Caco-2 (cell line): Measurements from ENCODE around the gene SVOPL. TPM values are rescaled to one million over a fixed set of nuclear protein-coding genes. Genes with fewer than 3 reads are reported as not detected.

Source experiments
- BruUV-seq: library from RNA; stranded (reverse); fragments of 400-500 nt; replicated peaks from 2 replicates; lab custom pipeline; 2021; lab: Mats Ljungman, UMichigan
- CTCF ChIA-PET: fragments of 300-600 bp; sonication (Branson Sonifier 250); formaldehyde crosslinking; loops from one replicate; lab custom pipeline; 2022; ENCODE audit warnings: antibody characterized with exemption; lab: Charles Lee
- POLR2A ChIA-PET: fragments of 300-600 bp; sonication (Branson Sonifier 250); formaldehyde crosslinking; loops from one replicate; lab custom pipeline; 2022; ENCODE audit warnings: antibody characterized with exemption; lab: Charles Lee
- DNase-seq, 2 experiments: peaks; one replicate each; pipeline versions ENCODE4 v3.0.0 to v3.0.0-alpha.2; 2020 to 2022
- H3K27me3 ChIP-seq: replicated peaks from 2 replicates; pipeline ENCODE4 v1.6.0; 2011; ENCODE audit warnings: low read length; ENCODE audit not compliant: control insufficient read depth, insufficient read depth
- H3K36me3 ChIP-seq: 2 replicates; pipeline ENCODE4 v1.5.1; 2011; ENCODE audit warnings: low read length; ENCODE audit not compliant: control insufficient read depth, insufficient read depth
- H3K4me1 ChIP-seq: fragments of 250-450 bp; sonication (Bioruptor Pico); 2 replicates; pipeline ENCODE4 v1.5.1; 2020; ENCODE audit warnings: mild to moderate bottlenecking
- H3K4me3 ChIP-seq: 2 replicates; pipeline ENCODE4 v1.5.1; 2011; ENCODE audit warnings: low read depth, mild to moderate bottlenecking, control low read depth, low read length
- H3K9me3 ChIP-seq: fragments of 250-450 bp; sonication (Bioruptor Pico); 2 replicates; pipeline ENCODE4 v1.5.1; 2020; ENCODE audit warnings: mild to moderate bottlenecking, moderate library complexity
- H3K27ac Mint-ChIP-seq: one replicate; pipeline ENCODE4 v1.8.0; 2022; ENCODE audit warnings: mixed read lengths; ENCODE audit not compliant: unreplicated experiment
- H3K27me3 Mint-ChIP-seq: one replicate; pipeline ENCODE4 v1.8.0; 2022; ENCODE audit warnings: mixed read lengths; ENCODE audit not compliant: insufficient read depth, unreplicated experiment
- H3K36me3 Mint-ChIP-seq: one replicate; pipeline ENCODE4 v1.8.0; 2022; ENCODE audit warnings: mild to moderate bottlenecking, mixed read lengths; ENCODE audit not compliant: insufficient read depth, unreplicated experiment
- H3K4me1 Mint-ChIP-seq: one replicate; pipeline ENCODE4 v1.8.0; 2022; ENCODE audit warnings: low read depth, mixed read lengths; ENCODE audit not compliant: unreplicated experiment
- H3K4me3 Mint-ChIP-seq: one replicate; pipeline ENCODE4 v1.8.0; 2022; ENCODE audit warnings: mild to moderate bottlenecking, moderate library complexity, mixed read lengths; ENCODE audit not compliant: unreplicated experiment
- H3K9me3 Mint-ChIP-seq: one replicate; pipeline ENCODE4 v1.8.0; 2022; ENCODE audit warnings: mixed read lengths; ENCODE audit not compliant: unreplicated experiment
- intact Hi-C: fragments of 100-400 bp; cut with micrococcal nuclease; formaldehyde crosslinking; loops from one replicate; pipeline ENCODE4 v1.10.0; 2022; ENCODE audit not compliant: unreplicated experiment
- total RNA-seq: library from RNA; stranded (reverse); gene quantifications from 2 replicates; pipeline ENCODE4 v1.2.3, GENCODE V29; 2022
- TF ChIP-seq, protein P1 (sequence below), 2 experiments: fragments of 200-600 bp in 1 of 2; IDR thresholded peaks; 1 replicate in 1 of 2; 2 replicates in 1 of 2; pipeline versions ENCODE4 v1.5.1 to v1.8.0; 2011 to 2022; ENCODE audit warnings: antibody characterized with exemption in 1 of 2, control low read depth in 1 of 2, inconsistent platforms in 1 of 2, low read depth in 1 of 2, low read length in 1 of 2, mild to moderate bottlenecking in 1 of 2, moderate library complexity in 1 of 2; ENCODE audit not compliant: insufficient read depth in 1 of 2, severe bottlenecking in 1 of 2, unreplicated experiment in 1 of 2

Gene SVOPL
- total RNA-seq, 1 experiment from 2014 or later = 0.27 TPM

DNA sequence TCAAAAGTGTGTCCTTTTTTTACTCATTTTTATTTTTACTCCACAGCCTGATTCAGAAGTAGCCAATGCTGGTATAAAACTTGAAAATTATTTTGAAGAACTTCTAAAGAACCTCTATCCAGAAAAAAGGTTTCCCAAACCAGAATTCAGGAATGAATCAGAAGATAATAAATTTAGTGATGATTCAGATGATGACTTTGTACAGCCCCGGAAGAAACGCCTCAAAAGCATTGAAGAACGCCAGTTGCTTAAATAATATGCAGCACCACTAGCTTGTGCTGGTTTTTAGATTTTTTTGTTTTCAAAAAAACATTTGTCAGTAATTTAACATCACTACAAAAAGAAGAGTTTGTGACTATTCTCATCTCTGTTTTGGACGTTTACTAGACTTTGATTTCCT is 116.5 kb downstream of the SVOPL start:
- H3K9me3 ChIP-seq = no peaks in the 10 kb centered on the region
- no peaks in the 10 kb centered on the region for H3K27me3 Mint-ChIP-seq
- TF ChIP-seq, protein P1, sequence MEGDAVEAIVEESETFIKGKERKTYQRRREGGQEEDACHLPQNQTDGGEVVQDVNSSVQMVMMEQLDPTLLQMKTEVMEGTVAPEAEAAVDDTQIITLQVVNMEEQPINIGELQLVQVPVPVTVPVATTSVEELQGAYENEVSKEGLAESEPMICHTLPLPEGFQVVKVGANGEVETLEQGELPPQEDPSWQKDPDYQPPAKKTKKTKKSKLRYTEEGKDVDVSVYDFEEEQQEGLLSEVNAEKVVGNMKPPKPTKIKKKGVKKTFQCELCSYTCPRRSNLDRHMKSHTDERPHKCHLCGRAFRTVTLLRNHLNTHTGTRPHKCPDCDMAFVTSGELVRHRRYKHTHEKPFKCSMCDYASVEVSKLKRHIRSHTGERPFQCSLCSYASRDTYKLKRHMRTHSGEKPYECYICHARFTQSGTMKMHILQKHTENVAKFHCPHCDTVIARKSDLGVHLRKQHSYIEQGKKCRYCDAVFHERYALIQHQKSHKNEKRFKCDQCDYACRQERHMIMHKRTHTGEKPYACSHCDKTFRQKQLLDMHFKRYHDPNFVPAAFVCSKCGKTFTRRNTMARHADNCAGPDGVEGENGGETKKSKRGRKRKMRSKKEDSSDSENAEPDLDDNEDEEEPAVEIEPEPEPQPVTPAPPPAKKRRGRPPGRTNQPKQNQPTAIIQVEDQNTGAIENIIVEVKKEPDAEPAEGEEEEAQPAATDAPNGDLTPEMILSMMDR (IDR thresholded peaks at IDR 0.05; ENCODE audit: insufficient read depth in 1 of 2, low read depth in 1 of 2, low read length in 1 of 2, severe bottlenecking in 1 of 2, unreplicated experiment in 1 of 2) = no peak
- ChIA-PET POLR2A (no interaction called here), CTCF (no interaction called here)
- H3K4me1 ChIP-seq = no peaks in the 10 kb centered on the region
- no peaks in the 10 kb centered on the region for H3K9me3 Mint-ChIP-seq
- no peak overlapping the region for H3K4me3 Mint-ChIP-seq
- H3K36me3 Mint-ChIP-seq = peaks cover 81% of the 10 kb centered on the region
- intact Hi-C loops = no loop called here
- no peak overlapping the region for H3K4me3 ChIP-seq
- H3K27me3 ChIP-seq = no peaks in the 10 kb centered on the region
- DNase-seq = no peak
- H3K27ac Mint-ChIP-seq = no peak overlapping the region
- H3K4me1 Mint-ChIP-seq = no peaks in the 10 kb centered on the region
- peaks cover 2% of the 10 kb centered on the region for H3K36me3 ChIP-seq
- no TSS peak for BruUV-seq

DNA sequence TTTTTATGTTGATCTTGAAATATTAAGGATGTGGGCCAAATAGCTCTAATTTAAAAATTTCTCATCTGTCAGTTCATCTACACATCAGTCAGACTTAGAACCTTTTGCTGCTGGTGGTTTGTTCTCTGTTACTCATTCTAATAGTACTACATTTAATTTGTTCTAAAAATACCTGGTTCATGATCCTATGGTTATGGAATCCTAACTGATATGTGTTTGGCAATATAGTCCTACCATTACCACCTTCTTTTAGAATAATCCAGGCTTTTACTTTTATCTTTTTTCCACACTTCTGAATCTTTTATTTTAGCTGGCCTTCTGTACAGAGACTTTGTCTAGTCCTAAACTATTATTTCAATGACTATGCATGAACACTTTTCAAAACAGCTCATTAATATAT is 116.9 kb downstream of the SVOPL start:
- POLR2A ChIA-PET = no interaction called here
- Mint-ChIP-seq H3K27ac (no peak overlapping the region), H3K9me3 (no peaks in the 10 kb centered on the region), H3K4me3 (no peak overlapping the region), H3K36me3 (peaks cover 85% of the 10 kb centered on the region), H3K4me1 (no peaks in the 10 kb centered on the region), H3K27me3 (no peaks in the 10 kb centered on the region)
- no peak for DNase-seq
- Histone ChIP-seq H3K36me3 (peaks cover 3% of the 10 kb centered on the region), H3K4me3 (no peak overlapping the region), H3K27me3 (no peaks in the 10 kb centered on the region), H3K9me3 (no peaks in the 10 kb centered on the region), H3K4me1 (no peaks in the 10 kb centered on the region)
- intact Hi-C loops = no loop called here
- BruUV-seq = no TSS peak
- TF ChIP-seq, protein P1 (IDR thresholded peaks at IDR 0.05; ENCODE audit: insufficient read depth in 1 of 2, low read depth in 1 of 2, low read length in 1 of 2, severe bottlenecking in 1 of 2, unreplicated experiment in 1 of 2) = no peak
- CTCF ChIA-PET = no interaction called here

DNA sequence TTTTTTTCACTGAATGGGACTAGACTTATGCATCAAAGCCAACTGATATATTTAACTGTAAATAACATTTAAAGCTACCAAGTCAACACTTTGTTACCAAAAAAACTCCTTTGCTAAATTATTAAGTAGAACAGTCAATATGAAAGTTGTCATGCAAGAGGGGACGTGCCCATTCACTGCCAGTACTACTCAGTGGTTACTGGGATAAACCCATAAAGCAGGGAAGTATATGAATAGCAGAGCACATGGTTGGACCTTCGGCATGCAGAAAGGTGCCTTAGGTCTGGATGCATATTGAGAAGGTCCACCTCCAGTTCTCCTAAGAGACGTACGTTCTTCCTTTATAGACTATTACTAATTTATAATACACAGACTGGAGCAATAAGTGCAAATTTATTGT is 120.1 kb downstream of the SVOPL start:
- Mint-ChIP-seq H3K4me3 (no peak overlapping the region), H3K9me3 (no peaks in the 10 kb centered on the region), H3K4me1 (no peaks in the 10 kb centered on the region), H3K36me3 (peaks cover 94% of the 10 kb centered on the region), H3K27me3 (no peaks in the 10 kb centered on the region), H3K27ac (no peak overlapping the region)
- DNase-seq = no peak
- no TSS peak for BruUV-seq
- Histone ChIP-seq H3K27me3 (no peaks in the 10 kb centered on the region), H3K4me3 (no peak overlapping the region), H3K36me3 (peaks cover 3% of the 10 kb centered on the region), H3K9me3 (no peaks in the 10 kb centered on the region), H3K4me1 (no peaks in the 10 kb centered on the region)
- intact Hi-C loops = no loop called here
- TF ChIP-seq, protein P1 (IDR thresholded peaks at IDR 0.05; ENCODE audit: insufficient read depth in 1 of 2, low read depth in 1 of 2, low read length in 1 of 2, severe bottlenecking in 1 of 2, unreplicated experiment in 1 of 2) = no peak
- POLR2A ChIA-PET = no interaction called here
- CTCF ChIA-PET = interaction anchor here (0.6 kb wide), 1 partner anchor 13 kb away, joined by 4 read pairs; no protein-coding TSS in a partner anchor
